ENCODE results near the gene MUC13. TPM values are rescaled to one million over a fixed set of nuclear protein-coding genes. Genes with fewer than 3 reads are reported as not detected.

Gene MUC13
- polyA plus RNA-seq, 2 of the 4 experiments (the other 2 are of a cell fraction), result 5.5 to 8.8 TPM

DNA sequence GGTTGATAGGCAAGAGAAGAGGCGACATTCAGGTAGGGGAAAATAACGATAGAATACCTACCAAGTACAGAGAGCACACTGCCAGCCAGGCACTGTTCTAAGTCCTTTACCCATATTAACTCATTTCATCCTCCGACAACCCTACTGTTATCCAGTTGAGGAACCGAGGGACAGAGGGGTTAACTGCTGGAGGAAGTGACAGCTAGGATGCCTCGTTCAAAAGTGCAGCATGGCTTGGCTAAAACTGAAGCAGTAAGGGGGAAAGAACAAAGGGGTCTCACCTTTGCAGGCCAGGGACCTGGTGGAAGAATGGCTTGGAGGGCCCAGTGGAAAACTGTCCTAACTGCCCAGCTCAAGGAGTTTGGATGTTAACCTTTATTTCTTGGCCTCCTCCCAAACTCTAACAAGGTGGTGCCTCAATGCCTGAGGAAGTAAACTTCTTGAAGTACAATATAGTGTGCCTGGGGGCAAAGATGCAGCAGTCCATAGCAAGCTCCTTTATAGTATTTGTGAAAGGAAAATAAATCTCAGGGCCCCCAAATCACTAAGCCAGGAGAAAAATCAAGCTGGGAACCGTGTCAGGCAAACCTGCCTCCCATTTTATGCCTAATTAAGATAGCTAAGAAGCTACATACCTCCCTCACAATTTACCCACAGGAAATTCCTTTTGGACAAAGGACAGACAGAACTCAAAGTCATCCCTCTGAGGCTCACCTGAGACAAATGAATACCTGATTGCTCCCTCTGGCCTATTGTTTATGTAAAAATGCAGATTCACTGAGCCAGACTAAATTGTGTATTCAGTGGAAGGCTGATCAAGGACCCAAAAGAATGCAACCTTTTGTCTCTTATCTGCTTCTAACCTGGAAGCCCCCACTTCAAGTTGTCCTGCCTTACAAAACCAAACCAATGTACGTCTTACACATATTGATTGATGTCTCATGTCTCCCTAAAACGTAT is 45.8 kb downstream of the MUC13 start:
- H3K4me2 ChIP-seq, result peak overlapping the region; percentile 90; the same call in 1 of the 3 replicates
- FAIRE-seq (no peak), ATAC-seq (no peak), DNase-seq (ENCODE audit: low read depth in 1 of 2, low spot score in 1 of 2) (no peak)
- ChIA-PET CTCF (interaction anchor here (0.7 to 6.0 kb wide), 7 partner anchors 11 to 200 kb away, joined by 3 to 72 read pairs (median 4); no protein-coding TSS in a partner anchor), POLR2A (interaction anchor here (0.7 to 1.0 kb wide), 2 partner anchors 10 to 81 kb away, joined by 3 read pairs; no protein-coding TSS in a partner anchor)
- peak overlapping the region; percentile 7 to 99; a peak in 3 of 6 replicates for H3K27ac ChIP-seq
- no peaks in the 10 kb centered on the region for H3K9me3 ChIP-seq
- WGBS (ENCODE audit: missing lambda C conversion rate), result 77% methylated on average over 8 of the region's 8 CpGs
- H3K4me3 ChIP-seq, result no peak overlapping the region
- peaks cover 27% of the 10 kb centered on the region for H3K4me1 ChIP-seq
- TF ChIP-seq BCL3 (IDR thresholded peaks at IDR 0.05) (no peak), TP53 (CRISPR knock-in tag; IDR thresholded peaks at IDR 0.05) (no peak)
- TF ChIP-seq, protein P1, sequence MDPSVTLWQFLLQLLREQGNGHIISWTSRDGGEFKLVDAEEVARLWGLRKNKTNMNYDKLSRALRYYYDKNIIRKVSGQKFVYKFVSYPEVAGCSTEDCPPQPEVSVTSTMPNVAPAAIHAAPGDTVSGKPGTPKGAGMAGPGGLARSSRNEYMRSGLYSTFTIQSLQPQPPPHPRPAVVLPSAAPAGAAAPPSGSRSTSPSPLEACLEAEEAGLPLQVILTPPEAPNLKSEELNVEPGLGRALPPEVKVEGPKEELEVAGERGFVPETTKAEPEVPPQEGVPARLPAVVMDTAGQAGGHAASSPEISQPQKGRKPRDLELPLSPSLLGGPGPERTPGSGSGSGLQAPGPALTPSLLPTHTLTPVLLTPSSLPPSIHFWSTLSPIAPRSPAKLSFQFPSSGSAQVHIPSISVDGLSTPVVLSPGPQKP (IDR thresholded peaks at IDR 0.05; ENCODE audit: low read depth, low read length), result no peak
- TF ChIP-seq, protein P2, sequence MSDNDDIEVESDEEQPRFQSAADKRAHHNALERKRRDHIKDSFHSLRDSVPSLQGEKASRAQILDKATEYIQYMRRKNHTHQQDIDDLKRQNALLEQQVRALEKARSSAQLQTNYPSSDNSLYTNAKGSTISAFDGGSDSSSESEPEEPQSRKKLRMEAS (IDR thresholded peaks at IDR 0.05), result no peak

GRCh38 chr3:124887932-124888298 is 46.6 kb downstream of the MUC13 start:
- Histone ChIP-seq H3K4me2 (peak overlapping the region; percentile 90), H3K4me3 (peak overlapping the region; percentile 60), H3K27ac (peak overlapping the region; percentile 90 to 99), H3K9me3 (no peaks in the 10 kb centered on the region), H3K4me1 (peaks cover 36% of the 10 kb centered on the region)
- TF ChIP-seq ZSCAN20 (CRISPR knock-in tag; IDR thresholded peaks at IDR 0.05), result no peak
- TF ChIP-seq HMGXB4 (CRISPR knock-in tag; IDR thresholded peaks at IDR 0.05; ENCODE audit: borderline replicate concordance), result no peak
- no peak for TF ChIP-seq FOXS1 (CRISPR knock-in tag; IDR thresholded peaks at IDR 0.05)
- TF ChIP-seq NFE2L2 (conservative IDR thresholded peaks at IDR 0.05; ENCODE audit: low read length), result no peak
- TF ChIP-seq EHF (CRISPR knock-in tag; IDR thresholded peaks at IDR 0.05), result no peak
- FAIRE-seq (no peak), DNase-seq (ENCODE audit: low read depth in 1 of 2, low spot score in 1 of 2) (no peak), ATAC-seq (no peak)
- CTCF ChIA-PET, result interaction anchor here (0.5 to 6.0 kb wide), 9 partner anchors 8 to 127 kb away, joined by 3 to 72 read pairs (median 4); no protein-coding TSS in a partner anchor
- WGBS (ENCODE audit: missing lambda C conversion rate), result 92% methylated on average over 11 of the region's 11 CpGs
- POLR2A ChIA-PET, result interaction anchor here (0.8 to 2.8 kb wide), 15 partner anchors 8 to 129 kb away, joined by 3 to 22 read pairs (median 9); no protein-coding TSS in a partner anchor

DNA sequence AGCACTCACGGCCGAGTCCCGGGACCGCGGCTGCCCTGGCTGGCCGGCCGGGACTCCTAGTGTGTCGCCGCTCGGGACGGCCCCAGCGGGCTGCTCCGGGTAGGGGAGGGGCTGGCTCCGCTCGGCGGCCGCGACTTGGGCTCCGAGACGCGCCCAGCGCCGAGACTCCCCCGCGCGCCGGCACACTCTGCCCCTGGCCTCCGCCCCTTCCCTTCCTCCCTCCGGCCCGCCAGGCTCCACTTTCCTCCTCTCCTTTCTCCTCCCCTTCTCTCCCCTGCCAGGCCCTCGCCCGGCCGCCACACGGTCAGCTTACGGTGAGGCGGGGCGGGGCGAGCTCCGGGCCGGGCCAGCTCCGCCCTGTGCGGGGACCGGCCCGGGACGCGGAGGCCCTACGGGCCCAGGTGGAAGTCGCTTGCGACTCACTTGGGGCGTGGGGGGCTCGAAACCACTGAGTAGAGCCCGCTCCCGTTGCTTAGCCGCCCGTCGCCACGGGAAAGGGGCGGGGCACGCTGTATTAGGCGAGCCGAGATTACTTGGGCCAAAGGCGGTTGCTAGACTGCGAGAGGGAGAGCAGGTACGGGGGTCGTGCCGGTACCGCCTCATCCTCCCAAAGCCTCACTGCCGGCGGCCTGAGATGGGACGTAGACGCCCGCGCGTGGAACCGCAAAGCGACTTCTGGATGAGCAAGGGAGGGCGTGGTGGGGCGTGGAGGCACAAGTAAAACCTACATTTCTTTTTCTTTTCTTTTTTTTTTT is 47.2 kb downstream of the MUC13 start, which contains the start of gene ITGB5:
TSS of gene ITGB5 (minus strand) at position 189 of the 755 bp plus-strand sequence. CDS start 365 bp downstream, outside the sequence.
- ChIA-PET CTCF (interaction anchor here (0.5 to 6.0 kb wide), 8 partner anchors 8 to 127 kb away, joined by 3 to 72 read pairs (median 5); no protein-coding TSS in a partner anchor), POLR2A (interaction anchor here (0.8 to 2.8 kb wide), 18 partner anchors 8 to 128 kb away, joined by 3 to 22 read pairs (median 8); no protein-coding TSS in a partner anchor)
- FAIRE-seq (no peak), ATAC-seq (peak; percentile 84 to 89), DNase-seq (ENCODE audit: low read depth in 1 of 2, low spot score in 1 of 2) (peak; percentile 53 to 88)
- Histone ChIP-seq H3K9me3 (no peaks in the 10 kb centered on the region), H3K4me1 (peaks cover 41% of the 10 kb centered on the region), H3K4me3 (peak within 1 kb of the TSS; percentile 60), H3K27ac (peak within 1 kb of the TSS; percentile 90 to 99), H3K4me2 (peak within 1 kb of the TSS; percentile 90)
- 5% methylated on average over 66 of the region's 78 CpGs for WGBS (ENCODE audit: missing lambda C conversion rate)
- TF ChIP-seq HES2 (IDR thresholded peaks at IDR 0.05) (no peak), TP53 (CRISPR knock-in tag; IDR thresholded peaks at IDR 0.05) (peak; percentile 73), BCL3 (IDR thresholded peaks at IDR 0.05) (peak; percentile 35; the same call in 1 of the 3 replicates), CBX2 (IDR thresholded peaks at IDR 0.05; ENCODE audit: borderline replicate concordance, low read depth) (no peak), MAFK (IDR thresholded peaks at IDR 0.05; ENCODE audit: partially characterized antibody) (no peak), EHF (CRISPR knock-in tag; IDR thresholded peaks at IDR 0.05) (no peak), ATOH8 (CRISPR knock-in tag; IDR thresholded peaks at IDR 0.05; ENCODE audit: low read depth) (0 out of 2 replicates have a peak, but pooled peaks have one; percentile 3), CHD4 (IDR thresholded peaks at IDR 0.05; ENCODE audit: borderline replicate concordance) (no peak), RARB (CRISPR knock-in tag; IDR thresholded peaks at IDR 0.05) (peak; percentile 40; the same call in 1 of the 2 replicates), NR3C1 (IDR thresholded peaks at IDR 0.05) (no peak), CHD2 (IDR thresholded peaks at IDR 0.05; ENCODE audit: low read length, partially characterized antibody) (no peak), KDM1A (IDR thresholded peaks at IDR 0.05; ENCODE audit: low read depth) (no peak)
- TF ChIP-seq, protein P1 (IDR thresholded peaks at IDR 0.05; ENCODE audit: low read depth, low read length), result no peak
